SH-SY5Y (cell line): ENCODE results near the gene ST3GAL4.

ENCODE experiments used
- GATA2 ChIP-seq: IDR thresholded peaks from 2 replicates; pipeline ENCODE4 v1.6.1; 2011; ENCODE audit warnings: mild to moderate bottlenecking, low read depth, low read length
- GATA3 ChIP-seq: IDR thresholded peaks from 2 replicates; pipeline ENCODE4 v1.6.1; 2011; ENCODE audit warnings: low read depth, mild to moderate bottlenecking, low read length, moderate library complexity

The ST3GAL4 gene

GRCh38 chr11:126362879-126363655 is 7.6 kb downstream of the ST3GAL4 start:
- TF ChIP-seq GATA2 (no peak), GATA3 (no peak)

- TF ChIP-seq GATA3 (no peak), GATA2 (no peak)
These were observed 8.3 kb downstream of the ST3GAL4 start for GRCh38 chr11:126363706-126364248.

DNA sequence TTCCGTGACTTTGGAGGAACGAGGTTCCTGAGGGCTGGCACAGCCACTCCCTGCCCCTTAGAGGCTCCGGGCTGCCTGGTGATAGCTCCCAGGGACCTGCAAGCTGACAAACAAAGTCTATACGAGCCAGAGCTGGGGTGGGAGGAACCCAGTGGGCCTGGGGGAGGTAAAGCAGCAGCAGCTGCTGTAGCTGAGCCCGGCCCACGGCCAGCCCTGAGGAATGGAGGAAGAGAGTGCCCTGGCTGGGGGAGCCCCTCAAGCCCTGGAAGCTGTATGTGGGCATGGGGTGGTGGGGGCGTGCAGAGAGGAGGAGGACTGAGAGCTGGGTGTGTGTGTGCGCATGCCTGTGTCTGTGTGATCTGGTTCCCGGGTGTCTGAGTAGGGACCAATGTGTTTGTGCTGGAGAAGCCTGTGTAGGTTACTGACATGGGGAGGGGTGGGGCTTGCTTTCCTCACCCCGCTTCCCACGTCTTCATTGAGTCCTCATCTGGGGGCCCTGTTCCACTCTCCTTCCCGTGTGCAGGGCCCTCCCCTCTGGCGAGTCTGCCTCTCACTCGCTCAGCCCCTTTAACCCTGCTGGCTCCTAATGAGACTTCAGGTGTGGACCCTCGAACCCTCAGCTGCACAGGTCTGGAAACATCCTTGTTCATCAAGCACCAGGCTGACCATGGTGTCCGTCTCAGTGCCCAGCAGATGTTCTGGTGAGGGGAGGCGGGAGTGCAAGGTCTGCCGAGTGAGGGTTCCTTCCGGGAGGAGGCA is 10.8 kb downstream of the ST3GAL4 start:
- no peak for TF ChIP-seq GATA3
- TF ChIP-seq GATA2, result no peak

DNA sequence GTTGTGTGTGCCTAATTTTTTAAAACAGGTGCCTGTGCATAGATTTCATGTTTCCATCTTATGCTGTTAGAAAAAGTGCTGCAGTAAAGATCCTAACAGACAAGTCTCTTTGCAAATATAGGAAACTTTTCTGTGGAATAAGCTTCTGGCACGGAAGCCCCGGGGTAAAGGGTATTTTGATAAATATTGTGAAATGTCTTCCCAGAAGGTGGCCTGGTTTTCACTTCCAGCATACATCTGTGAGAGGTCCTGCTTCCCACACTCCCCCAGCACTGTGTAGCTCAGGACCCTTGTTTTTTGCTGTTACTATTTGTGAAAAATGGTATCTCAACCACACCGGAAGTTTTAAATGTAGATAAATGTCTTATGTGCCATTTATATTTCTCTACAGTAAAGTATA is 14.5 kb downstream of the ST3GAL4 start:
- no peak for TF ChIP-seq GATA2
- TF ChIP-seq GATA3, result no peak

- TF ChIP-seq GATA3, result no peak
- no peak for TF ChIP-seq GATA2
These were observed 16.1 kb downstream of the ST3GAL4 start for GRCh38 chr11:126371595-126371994.

- peak; percentile 49 for TF ChIP-seq GATA2
These were observed 18.0 kb downstream of the ST3GAL4 start for GRCh38 chr11:126373389-126374066.

GRCh38 chr11:126375726-126376125 is 20.2 kb downstream of the ST3GAL4 start:
- no peak for TF ChIP-seq GATA2
- no peak for TF ChIP-seq GATA3

GRCh38 chr11:126378763-126379162 is 23.3 kb downstream of the ST3GAL4 start:
- TF ChIP-seq GATA3 (no peak), GATA2 (no peak)

GRCh38 chr11:126380909-126381308 is 25.4 kb downstream of the ST3GAL4 start:
- TF ChIP-seq GATA3 (no peak), GATA2 (no peak)

DNA sequence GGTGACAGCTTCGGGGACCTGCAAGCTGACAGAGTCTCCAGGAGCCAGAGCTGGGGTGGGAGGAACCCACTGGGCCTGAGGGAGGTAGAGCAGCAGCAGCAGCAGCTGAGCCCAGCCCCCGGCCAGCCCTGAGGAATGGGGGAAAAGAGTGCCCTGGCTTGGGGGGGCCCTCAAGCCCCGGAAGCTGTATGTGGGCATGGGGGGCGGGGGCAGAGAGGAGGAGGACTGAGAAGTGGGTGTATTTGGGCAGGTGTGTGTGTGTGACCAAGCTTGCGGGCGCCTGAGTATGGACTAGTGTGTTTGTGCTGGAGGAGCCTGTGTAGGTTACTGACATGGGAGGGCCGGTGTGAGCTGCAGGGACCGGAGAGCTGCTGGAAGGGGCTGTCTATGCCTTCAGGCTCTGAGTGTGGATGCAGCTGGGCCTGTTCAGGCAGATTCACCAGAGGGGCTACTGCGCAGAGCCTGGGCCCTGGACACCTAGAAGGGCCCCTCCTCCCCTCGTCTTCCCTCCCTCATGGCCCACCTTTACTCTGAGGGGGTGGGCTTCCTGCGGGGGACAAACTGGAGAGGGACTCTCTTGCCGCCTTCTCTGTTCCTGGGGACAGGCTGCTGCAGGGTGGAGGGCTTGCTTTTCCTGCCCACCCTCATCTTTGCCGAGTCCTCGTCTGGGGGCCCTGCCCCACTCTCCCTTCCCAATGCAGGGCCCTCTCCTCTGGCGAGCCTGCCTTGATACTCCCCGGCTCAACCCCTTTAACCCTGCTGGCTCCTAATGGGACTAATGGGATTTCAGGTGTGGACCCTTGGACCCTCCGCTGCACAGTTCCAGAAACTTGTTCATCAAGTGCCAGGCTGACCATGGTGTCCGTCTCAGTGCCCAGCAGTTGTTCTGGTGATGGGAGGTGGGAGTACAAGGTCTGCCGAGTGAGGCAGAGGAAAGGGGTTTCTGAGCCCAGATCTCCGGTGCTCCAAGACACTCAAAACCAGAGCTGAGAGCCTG is 28.2 kb downstream of the ST3GAL4 start:
- TF ChIP-seq GATA3 (no peak), GATA2 (no peak)

- TF ChIP-seq GATA2 (no peak), GATA3 (no peak)
These were observed 29.1 kb downstream of the ST3GAL4 start for GRCh38 chr11:126384449-126385070.

DNA sequence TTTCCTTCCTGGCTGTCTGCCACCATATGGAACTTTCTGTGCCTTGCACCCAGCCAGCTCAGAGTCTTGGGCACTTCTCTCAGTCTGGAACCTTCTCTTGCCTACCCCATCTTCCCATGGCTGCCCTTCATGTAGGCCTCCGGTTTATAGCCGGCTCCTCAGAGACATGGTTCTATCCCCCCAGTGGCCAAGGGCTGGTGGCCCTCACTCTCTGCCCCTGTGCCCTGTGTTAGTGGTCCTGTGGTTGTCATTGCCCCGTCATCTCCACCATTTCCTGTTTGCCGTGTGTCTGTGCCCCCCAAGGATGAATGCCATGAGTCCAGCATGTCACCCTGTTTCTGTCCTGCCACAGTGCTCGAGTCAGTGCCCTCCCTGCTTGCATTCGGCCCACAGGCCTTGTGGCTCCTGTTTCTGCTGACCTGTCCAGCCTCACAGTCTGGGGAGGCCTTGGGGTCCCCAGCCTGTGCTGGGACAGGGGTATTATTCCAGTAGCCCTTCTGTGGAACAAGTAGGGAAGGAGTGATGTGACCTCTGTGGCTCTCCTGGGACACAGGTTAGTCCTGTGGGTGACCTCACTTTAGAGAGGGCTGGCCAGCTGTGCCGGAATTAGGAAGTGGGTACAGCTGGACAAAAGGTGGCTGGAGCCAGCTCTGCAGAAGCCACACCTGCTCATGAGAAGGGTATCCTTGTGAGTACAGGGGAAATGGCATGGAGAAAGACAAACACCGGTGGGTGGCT is 30.7 kb downstream of the ST3GAL4 start:
- TF ChIP-seq GATA2, result no peak
- no peak for TF ChIP-seq GATA3

- TF ChIP-seq GATA2, result no peak
- TF ChIP-seq GATA3, result no peak
These were observed 32.4 kb downstream of the ST3GAL4 start for GRCh38 chr11:126387857-126388256.

GRCh38 chr11:126390272-126390867 is 34.9 kb downstream of the ST3GAL4 start:
- no peak for TF ChIP-seq GATA3
- no peak for TF ChIP-seq GATA2
